ENCODE measurements around the gene NDUFS8.

The NDUFS8 gene

GRCh38 chr11:68032003-68032402, 1.5 kb downstream of the NDUFS8 start:
- H3K4me3 ChIP-seq (ENCODE audit: low read length), result no peak overlapping the region
- no peak for TF ChIP-seq CTCF (conservative IDR thresholded peaks at IDR 0.05; ENCODE audit: low read length)
- no peak for DNase-seq (ENCODE audit: low read depth)

- no peak for TF ChIP-seq CTCF (conservative IDR thresholded peaks at IDR 0.05; ENCODE audit: low read length)
- no peak for DNase-seq (ENCODE audit: low read depth)
- no peak overlapping the region for H3K4me3 ChIP-seq (ENCODE audit: low read length)
These were observed 2.7 kb downstream of the NDUFS8 start for GRCh38 chr11:68032997-68033707.

- no peak for TF ChIP-seq CTCF (conservative IDR thresholded peaks at IDR 0.05; ENCODE audit: low read length)
- no peak for DNase-seq (ENCODE audit: low read depth)
- no peak overlapping the region for H3K4me3 ChIP-seq (ENCODE audit: low read length)
These were observed 3.2 kb downstream of the NDUFS8 start for GRCh38 chr11:68033708-68034045.

- H3K4me3 ChIP-seq (ENCODE audit: low read length), result no peak overlapping the region
- no peak for DNase-seq (ENCODE audit: low read depth)
- TF ChIP-seq CTCF (conservative IDR thresholded peaks at IDR 0.05; ENCODE audit: low read length), result no peak
These were observed 4.9 kb downstream of the NDUFS8 start for GRCh38 chr11:68035266-68035876.

GRCh38 chr11:68036141-68036716, 5.7 kb downstream of the NDUFS8 start:
- no peak for TF ChIP-seq CTCF (conservative IDR thresholded peaks at IDR 0.05; ENCODE audit: low read length)
- no peak overlapping the region for H3K4me3 ChIP-seq (ENCODE audit: low read length)
- DNase-seq (ENCODE audit: low read depth), result no peak

GRCh38 chr11:68036717-68037239, 6.3 kb downstream of the NDUFS8 start:
- H3K4me3 ChIP-seq (ENCODE audit: low read length), result no peak overlapping the region
- TF ChIP-seq CTCF (conservative IDR thresholded peaks at IDR 0.05; ENCODE audit: low read length), result no peak

More at GRCh38 chr11:68036717-68037239, 6.3 kb downstream of the NDUFS8 start:
- DNase-seq (ENCODE audit: low read depth), result no peak

Data from AG10803 (cell line).